Measurements from ENCODE around the gene SLC6A3.
"Not testable (repeated sequence)": the region's sequence is repeated elsewhere in the genome, so short reads cannot be mapped to it uniquely, and the experiment has no call there.

The SLC6A3 gene

GRCh38 chr5:1367149-1367548, 78.1 kb downstream of the SLC6A3 start:
- DNase-seq, result no peak

- DNase-seq, result no peak
Observed at GRCh38 chr5:1366514-1366913, 78.7 kb downstream of the SLC6A3 start.

- no peak for DNase-seq
Observed at GRCh38 chr5:1364211-1364610, 81.0 kb downstream of the SLC6A3 start.

GRCh38 chr5:1363581-1363980, 81.7 kb downstream of the SLC6A3 start:
- no peak for DNase-seq

GRCh38 chr5:1363160-1363559, 82.1 kb downstream of the SLC6A3 start:
- no peak for DNase-seq

- no peak for DNase-seq
Observed at GRCh38 chr5:1362242-1363015, 82.8 kb downstream of the SLC6A3 start.

- DNase-seq, result no peak
Observed at GRCh38 chr5:1360861-1361260, 84.4 kb downstream of the SLC6A3 start.

- not testable (repeated sequence) for DNase-seq
Observed at GRCh38 chr5:1360367-1360766, 84.9 kb downstream of the SLC6A3 start.

- DNase-seq, result no peak
Observed at GRCh38 chr5:1359713-1360112, 85.5 kb downstream of the SLC6A3 start.

GRCh38 chr5:1359031-1359645, 86.1 kb downstream of the SLC6A3 start:
- DNase-seq, result no peak

GRCh38 chr5:1358726-1359025, 86.6 kb downstream of the SLC6A3 start:
- no peak for DNase-seq

- DNase-seq, result no peak
Observed at GRCh38 chr5:1357946-1358725, 87.1 kb downstream of the SLC6A3 start.

- no peak for DNase-seq
Observed at GRCh38 chr5:1356873-1357787, 88.1 kb downstream of the SLC6A3 start.

GRCh38 chr5:1354576-1354975, 90.7 kb downstream of the SLC6A3 start:
- DNase-seq, result no peak

GRCh38 chr5:1352231-1353219, 92.7 kb downstream of the SLC6A3 start:
- DNase-seq, result no peak

GRCh38 chr5:1351156-1351555, 94.1 kb downstream of the SLC6A3 start:
- DNase-seq, result no peak

- DNase-seq, result no peak
Observed at GRCh38 chr5:1349246-1349645, 96.0 kb downstream of the SLC6A3 start.

- DNase-seq, result no peak
Observed at GRCh38 chr5:1348986-1349245, 96.3 kb downstream of the SLC6A3 start.

- DNase-seq, result no peak
Observed at GRCh38 chr5:1347571-1347970, 97.7 kb downstream of the SLC6A3 start.

GRCh38 chr5:1346627-1347440, 98.4 kb downstream of the SLC6A3 start:
- no peak for DNase-seq
